HG03442 (cell line): ENCODE measurements around the gene PBRM1.
A peak's percentile ranks its signal among the peaks of the same experiment; 100 is the strongest.

Experiments used
- ATAC-seq: cut with Tn5 transposase; IDR thresholded peaks from one replicate; pipeline ENCODE4 v1.9.1; 2021; ENCODE audit warnings: mild to moderate bottlenecking, moderate library complexity; ENCODE audit not compliant: unreplicated experiment

The PBRM1 gene

GRCh38 chr3:52670621-52671521, 14.8 kb downstream of the PBRM1 start:
- peak; percentile 90 for ATAC-seq

- ATAC-seq, result no peak
Measured at GRCh38 chr3:52663098-52663497, 22.6 kb downstream of the PBRM1 start.

GRCh38 chr3:52660046-52660445, 25.7 kb downstream of the PBRM1 start:
- ATAC-seq, result no peak

- ATAC-seq, result no peak
Measured at GRCh38 chr3:52655895-52656294, 29.8 kb downstream of the PBRM1 start.

GRCh38 chr3:52651592-52651991, 34.1 kb downstream of the PBRM1 start:
- ATAC-seq, result no peak

- no peak for ATAC-seq
Measured at GRCh38 chr3:52650439-52650838, 35.3 kb downstream of the PBRM1 start.

GRCh38 chr3:52649461-52650210, 36.1 kb downstream of the PBRM1 start:
- ATAC-seq, result no peak

GRCh38 chr3:52645549-52645948, 40.2 kb downstream of the PBRM1 start:
- ATAC-seq, result no peak

- no peak for ATAC-seq
Measured at GRCh38 chr3:52636673-52637072, 49.0 kb downstream of the PBRM1 start.

- no peak for ATAC-seq
Measured at GRCh38 chr3:52633786-52634185, 51.9 kb downstream of the PBRM1 start.

- ATAC-seq, result no peak
Measured at GRCh38 chr3:52625041-52625440, 60.7 kb downstream of the PBRM1 start.

- no peak for ATAC-seq
Measured at GRCh38 chr3:52623234-52623792, 62.4 kb downstream of the PBRM1 start.

GRCh38 chr3:52620580-52620979, 65.1 kb downstream of the PBRM1 start:
- no peak for ATAC-seq

GRCh38 chr3:52615166-52615565, 70.5 kb downstream of the PBRM1 start:
- no peak for ATAC-seq

GRCh38 chr3:52614689-52615088, 71.0 kb downstream of the PBRM1 start:
- no peak for ATAC-seq

GRCh38 chr3:52609316-52609815, 76.3 kb downstream of the PBRM1 start:
- ATAC-seq, result no peak

GRCh38 chr3:52608337-52608736, 77.4 kb downstream of the PBRM1 start:
- no peak for ATAC-seq

- ATAC-seq, result no peak
Measured at GRCh38 chr3:52606373-52607085, 79.2 kb downstream of the PBRM1 start.

GRCh38 chr3:52600258-52600657, 85.5 kb downstream of the PBRM1 start:
- ATAC-seq, result no peak

GRCh38 chr3:52596658-52597265, 89.0 kb downstream of the PBRM1 start:
- ATAC-seq, result no peak
